Smooth muscle cell (in vitro differentiated cells): ENCODE results near the gene VEPH1. TPM values are rescaled to one million over a fixed set of nuclear protein-coding genes. Genes with fewer than 3 reads are reported as not detected.

Experiments used
- DNase-seq: peaks from one replicate; lab custom pipeline; 2025; ENCODE audit not compliant: unreplicated experiment; lab: John Stamatoyannopoulos, UW
- H2AFZ ChIP-seq: fragments of 200-600 bp; sonication (generic); 2 replicates; pipeline ENCODE4 v1.6.0; 2016; ENCODE audit warnings: antibody characterized with exemption, low read depth, mild to moderate bottlenecking
- H3F3A ChIP-seq: fragments of 200-600 bp; sonication (generic); 2 replicates; pipeline ENCODE4 v1.6.0; 2017; ENCODE audit warnings: antibody characterized with exemption, low read depth
- H3K27ac ChIP-seq: fragments of 200-600 bp; sonication (generic); 2 replicates; pipeline ENCODE4 v1.5.1; 2016; ENCODE audit warnings: low read depth, mild to moderate bottlenecking
- H3K27me3 ChIP-seq: fragments of 200-600 bp; sonication (generic); 2 replicates; pipeline ENCODE4 v1.6.1; 2016; ENCODE audit warnings: low read depth, mild to moderate bottlenecking
- H3K36me3 ChIP-seq: fragments of 200-600 bp; sonication (generic); 2 replicates; pipeline ENCODE4 v1.5.1; 2016; ENCODE audit warnings: low read depth
- H3K4me1 ChIP-seq: fragments of 200-600 bp; sonication (generic); 2 replicates; pipeline ENCODE4 v1.5.1; 2016; ENCODE audit warnings: low read depth
- H3K4me2 ChIP-seq: fragments of 200-600 bp; sonication (generic); 2 replicates; pipeline ENCODE4 v1.6.0; 2016; ENCODE audit warnings: mild to moderate bottlenecking
- H3K4me3 ChIP-seq: fragments of 200-600 bp; sonication (generic); 2 replicates; pipeline ENCODE4 v1.5.1; 2016; ENCODE audit warnings: mild to moderate bottlenecking
- H3K79me2 ChIP-seq: fragments of 200-600 bp; sonication (generic); 2 replicates; pipeline ENCODE4 v1.6.0; 2016; ENCODE audit warnings: low read depth, mild to moderate bottlenecking
- H3K9ac ChIP-seq: fragments of 200-600 bp; sonication (generic); 2 replicates; pipeline ENCODE4 v1.6.0; 2016; ENCODE audit warnings: low read depth
- H3K9me3 ChIP-seq: fragments of 200-600 bp; sonication (generic); replicated peaks from 2 replicates; pipeline ENCODE4 v1.5.1; 2016; ENCODE audit warnings: low read depth
- H4K20me1 ChIP-seq: fragments of 200-600 bp; sonication (generic); 2 replicates; pipeline ENCODE4 v1.6.0; 2016; ENCODE audit warnings: low read depth
- CTCF ChIP-seq: fragments of 200-600 bp; sonication (generic); IDR thresholded peaks from 2 replicates; pipeline ENCODE4 v1.5.1; 2017; ENCODE audit warnings: borderline replicate concordance, mild to moderate bottlenecking, antibody characterized with exemption; ENCODE audit not compliant: insufficient read depth, poor library complexity, severe bottlenecking
- WGBS: methylation state at CpG from one replicate; pipeline ENCODE4 v1.1.7; 2016; ENCODE audit warnings: low lambda C conversion rate; 5-methylcytosine and 5-hydroxymethylcytosine counted together
- polyA plus RNA-seq: library from polyadenylated mRNA; unstranded; fragments of >200 nt; fragmentation: Nextera tagmentation; extraction: Ambion mirVana; gene quantifications from 2 replicates; pipeline ENCODE4 v1.2.1, GENCODE V29; 2016
- total RNA-seq: library from RNA; depleted of rRNA; stranded (reverse); fragments of >200 nt; gene quantifications from 2 replicates; pipeline ENCODE4 v1.2.3, GENCODE V29; 2014

VEPH1 gene
- total and polyA plus RNA-seq, 2 experiments from 2014 or later = 0.58 to 3.0 TPM

- no peak overlapping the region for H3K4me3 ChIP-seq
- no peaks in the 10 kb centered on the region for H3K27me3 ChIP-seq
- no peaks in the 10 kb centered on the region for H3K4me1 ChIP-seq
- no peak for TF ChIP-seq CTCF
- H3K9me3 ChIP-seq = no peaks in the 10 kb centered on the region
- H3F3A ChIP-seq = no peaks in the 10 kb centered on the region
- no peak overlapping the region for H3K27ac ChIP-seq
- 85% methylated on average over 4 of the region's 4 CpGs for WGBS
- H4K20me1 ChIP-seq = no peaks in the 10 kb centered on the region
- no peak for DNase-seq
- no peak overlapping the region for H2AFZ ChIP-seq
- H3K9ac ChIP-seq = no peak overlapping the region
- no peak overlapping the region for H3K4me2 ChIP-seq
- no peaks in the 10 kb centered on the region for H3K79me2 ChIP-seq
- H3K36me3 ChIP-seq = no peaks in the 10 kb centered on the region
Observed at GRCh38 chr3:157514371-157514895, 11.2 kb upstream of the VEPH1 start.

DNA sequence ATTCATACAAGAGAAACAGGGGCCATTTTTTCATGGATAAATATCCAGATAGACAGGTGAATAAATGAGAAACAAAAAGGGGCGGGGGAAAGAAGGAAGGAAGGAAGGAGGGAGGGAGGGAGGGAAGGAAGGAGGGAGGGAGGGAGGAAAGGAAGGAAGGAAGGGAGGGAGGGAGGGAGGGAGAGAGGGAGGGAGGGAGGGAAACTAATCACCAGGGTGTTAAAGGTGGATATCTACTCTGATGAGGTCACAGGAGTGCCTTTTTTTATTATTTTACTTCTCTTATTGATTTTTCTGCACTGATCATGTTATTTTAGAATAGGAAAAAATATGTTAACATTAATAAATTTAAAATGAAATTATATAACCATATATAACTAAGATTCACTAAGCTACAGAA is 10.4 kb upstream of the VEPH1 start:
- TF ChIP-seq CTCF = no peak
- no CpG with 5 or more reads among the region's 1 CpG for WGBS
- no peaks in the 10 kb centered on the region for H3K4me1 ChIP-seq
- no peaks in the 10 kb centered on the region for H3K27me3 ChIP-seq
- H3F3A ChIP-seq = no peaks in the 10 kb centered on the region
- no peak overlapping the region for H3K9ac ChIP-seq
- no peak for DNase-seq
- no peak overlapping the region for H3K4me3 ChIP-seq
- H3K79me2 ChIP-seq = no peaks in the 10 kb centered on the region
- no peaks in the 10 kb centered on the region for H3K9me3 ChIP-seq
- H3K4me2 ChIP-seq = no peak overlapping the region
- H2AFZ ChIP-seq = no peak overlapping the region
- no peak overlapping the region for H3K27ac ChIP-seq
- no peaks in the 10 kb centered on the region for H4K20me1 ChIP-seq
- H3K36me3 ChIP-seq = no peaks in the 10 kb centered on the region

- Histone ChIP-seq H3K4me1 (no peaks in the 10 kb centered on the region), H4K20me1 (no peaks in the 10 kb centered on the region), H3K79me2 (no peaks in the 10 kb centered on the region), H3K27me3 (no peaks in the 10 kb centered on the region), H3K4me2 (no peak overlapping the region), H3K4me3 (no peak overlapping the region), H3F3A (no peaks in the 10 kb centered on the region), H3K9me3 (no peaks in the 10 kb centered on the region), H2AFZ (no peak overlapping the region), H3K27ac (no peak overlapping the region), H3K9ac (no peak overlapping the region), H3K36me3 (no peaks in the 10 kb centered on the region)
- DNase-seq = no peak
- TF ChIP-seq CTCF = no peak
- WGBS = 93% methylated on average over 5 of the region's 5 CpGs
Observed at GRCh38 chr3:157512534-157512933, 9.3 kb upstream of the VEPH1 start.

- no peak for TF ChIP-seq CTCF
- Histone ChIP-seq H3K27ac (no peak overlapping the region), H3K4me1 (peaks cover 3% of the 10 kb centered on the region), H3K4me3 (no peak overlapping the region), H3K27me3 (no peaks in the 10 kb centered on the region), H3K4me2 (no peak overlapping the region), H3K36me3 (no peaks in the 10 kb centered on the region), H3F3A (no peaks in the 10 kb centered on the region), H4K20me1 (no peaks in the 10 kb centered on the region), H3K9me3 (no peaks in the 10 kb centered on the region), H3K79me2 (no peaks in the 10 kb centered on the region), H2AFZ (no peak overlapping the region), H3K9ac (no peak overlapping the region)
- no peak for DNase-seq
- 94% methylated on average over 1 of the region's 1 CpG for WGBS
Observed at GRCh38 chr3:157508461-157508860, 5.2 kb upstream of the VEPH1 start.
